Measurements from ENCODE around the gene NIPBL.
"Not testable (repeated sequence)": the region's sequence is repeated elsewhere in the genome, so short reads cannot be mapped to it uniquely, and the experiment has no call there.

Gene NIPBL

DNA sequence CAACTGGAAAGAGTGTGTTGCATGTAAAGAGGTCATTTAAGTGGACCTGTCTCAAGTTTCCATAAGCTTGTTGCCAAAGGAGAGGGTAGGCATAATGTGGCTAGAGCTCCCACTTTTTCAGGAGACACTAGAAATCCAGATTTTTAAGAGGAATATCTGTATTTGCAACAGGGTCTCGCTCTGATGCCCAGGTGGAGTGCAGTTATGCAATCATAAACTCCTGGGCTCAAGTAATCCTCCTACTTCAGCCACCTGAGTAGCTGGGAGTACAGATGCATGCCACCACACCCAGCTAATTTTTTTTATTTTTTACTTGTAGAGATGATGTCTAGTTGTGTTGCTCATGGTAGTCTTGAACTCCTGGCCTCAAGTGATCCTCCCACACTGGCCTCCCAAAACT, 183.5 kb downstream of the NIPBL start:
- DNase-seq (ENCODE audit: low spot score in 2 of 2) = no peak
- H3K9me3 ChIP-seq = no peaks in the 10 kb centered on the region
- no peaks in the 10 kb centered on the region for H3K4me1 ChIP-seq
- H3K27me3 ChIP-seq (ENCODE audit: low read depth) = no peaks in the 10 kb centered on the region
- H3K4me3 ChIP-seq = no peak overlapping the region
- H3K36me3 ChIP-seq (replicated peaks) = peaks cover 24% of the 10 kb centered on the region
- in situ Hi-C loops (cut with MboI; ENCODE audit: low sequenced_read_pairs) = no loop called here

DNA sequence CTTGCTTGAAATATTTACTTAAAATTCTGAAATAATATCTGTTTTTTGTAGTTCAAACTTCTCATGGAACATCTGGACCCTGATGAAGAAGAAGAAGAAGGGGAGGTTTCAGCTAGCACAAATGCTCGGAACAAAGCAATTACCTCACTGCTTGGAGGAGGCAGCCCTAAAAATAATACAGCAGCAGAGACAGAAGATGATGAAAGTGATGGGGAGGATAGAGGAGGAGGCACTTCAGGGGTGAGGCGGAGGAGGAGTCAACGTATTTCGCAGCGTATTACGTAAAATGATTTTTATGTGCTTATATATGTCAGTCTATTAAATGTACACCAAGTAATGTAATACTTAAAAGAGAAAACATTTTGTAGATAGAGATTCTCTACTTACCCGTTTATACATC, 187.2 kb downstream of the NIPBL start:
- Histone ChIP-seq H3K9me3 (no peaks in the 10 kb centered on the region), H3K4me1 (no peaks in the 10 kb centered on the region), H3K4me3 (no peak overlapping the region), H3K36me3 (replicated peaks) (peaks cover 24% of the 10 kb centered on the region), H3K27me3 (ENCODE audit: low read depth) (no peaks in the 10 kb centered on the region)
- in situ Hi-C loops (cut with MboI; ENCODE audit: low sequenced_read_pairs) = no loop called here
- DNase-seq (ENCODE audit: low spot score in 2 of 2) = no peak

DNA sequence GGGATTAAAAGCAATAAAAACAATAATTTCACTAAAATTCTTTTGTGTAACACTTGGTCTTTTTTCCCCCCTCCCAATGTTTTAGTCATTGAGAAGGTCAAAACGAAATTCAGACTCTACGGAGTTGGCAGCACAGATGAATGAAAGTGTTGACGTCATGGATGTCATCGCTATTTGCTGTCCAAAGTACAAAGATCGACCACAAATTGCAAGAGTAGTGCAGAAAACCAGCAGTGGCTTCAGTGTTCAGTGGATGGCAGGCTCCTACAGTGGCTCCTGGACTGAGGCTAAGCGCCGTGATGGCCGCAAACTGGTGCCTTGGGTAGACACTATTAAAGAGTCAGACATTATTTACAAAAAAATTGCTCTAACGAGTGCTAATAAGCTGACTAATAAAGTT, 187.9 kb downstream of the NIPBL start:
- no peak for DNase-seq (ENCODE audit: low spot score in 2 of 2)
- Histone ChIP-seq H3K9me3 (no peaks in the 10 kb centered on the region), H3K27me3 (ENCODE audit: low read depth) (no peaks in the 10 kb centered on the region), H3K4me1 (no peaks in the 10 kb centered on the region), H3K4me3 (no peak overlapping the region), H3K36me3 (replicated peaks) (peaks cover 18% of the 10 kb centered on the region)
- in situ Hi-C loops (cut with MboI; ENCODE audit: low sequenced_read_pairs) = no loop called here

DNA sequence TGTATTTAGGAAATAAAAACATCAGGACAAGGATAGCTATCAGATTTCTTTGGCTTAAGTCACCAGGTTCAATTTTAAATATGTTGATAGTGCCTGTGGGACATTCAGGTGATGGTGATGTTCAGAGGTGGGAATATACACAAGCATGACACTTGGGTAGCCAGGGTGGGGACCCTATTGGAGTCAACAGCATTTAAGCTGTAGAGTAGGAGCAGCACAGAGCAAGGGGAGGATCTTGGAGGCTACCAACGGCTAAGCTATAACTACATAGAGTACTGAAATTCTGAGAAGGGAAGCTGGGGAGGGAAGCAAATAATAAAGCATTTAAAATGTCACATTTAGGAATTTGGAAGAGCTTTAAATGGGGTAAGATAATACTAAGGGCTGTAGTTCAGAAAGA, 194.9 kb downstream of the NIPBL start:
- no peaks in the 10 kb centered on the region; the same call in 1 of the 2 replicates for H3K4me1 ChIP-seq
- no peak overlapping the region for H3K4me3 ChIP-seq
- H3K9me3 ChIP-seq = no peaks in the 10 kb centered on the region
- no peak for DNase-seq (ENCODE audit: low spot score in 2 of 2)
- in situ Hi-C loops (cut with MboI; ENCODE audit: low sequenced_read_pairs) = no loop called here
- H3K27me3 ChIP-seq (ENCODE audit: low read depth) = no peaks in the 10 kb centered on the region
- no peaks in the 10 kb centered on the region for H3K36me3 ChIP-seq (replicated peaks)

DNA sequence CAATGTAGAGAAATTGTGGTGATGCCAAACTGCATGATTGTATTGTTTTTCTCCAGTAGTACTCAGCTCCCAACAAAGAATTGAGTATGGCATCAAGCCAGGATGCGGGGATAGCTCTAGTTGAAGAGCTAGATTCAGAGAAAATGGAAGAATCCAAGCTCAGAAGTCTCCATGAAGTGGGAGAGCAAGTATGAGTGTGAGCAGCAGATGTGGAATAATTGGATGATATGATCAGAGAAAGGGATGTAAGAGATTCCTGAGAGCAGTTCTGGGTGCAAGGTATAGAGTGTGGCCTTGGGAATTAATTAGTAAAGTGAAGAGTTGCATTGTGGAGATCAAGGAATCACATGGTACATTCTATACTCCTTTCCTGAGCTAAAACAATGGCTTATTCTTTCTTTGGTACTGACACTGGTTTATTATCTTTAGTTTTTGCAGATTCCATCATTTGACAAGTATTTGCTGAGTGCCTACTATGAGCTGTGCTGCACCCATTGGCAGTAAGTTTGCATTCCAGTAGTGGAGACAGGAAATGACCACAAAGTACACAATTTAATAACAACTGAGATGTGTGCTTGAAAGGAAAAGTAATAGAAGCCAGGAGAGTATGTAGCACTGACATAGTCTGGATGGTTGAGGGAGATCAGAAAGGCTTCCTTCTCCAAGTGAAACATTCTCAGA, 195.5 kb downstream of the NIPBL start:
- Histone ChIP-seq H3K4me1 (no peaks in the 10 kb centered on the region; the same call in 1 of the 2 replicates), H3K4me3 (no peak overlapping the region), H3K9me3 (no peaks in the 10 kb centered on the region), H3K36me3 (replicated peaks) (no peaks in the 10 kb centered on the region), H3K27me3 (ENCODE audit: low read depth) (no peaks in the 10 kb centered on the region)
- in situ Hi-C loops (cut with MboI; ENCODE audit: low sequenced_read_pairs) = no loop called here
- DNase-seq (ENCODE audit: low spot score in 2 of 2) = no peak

DNA sequence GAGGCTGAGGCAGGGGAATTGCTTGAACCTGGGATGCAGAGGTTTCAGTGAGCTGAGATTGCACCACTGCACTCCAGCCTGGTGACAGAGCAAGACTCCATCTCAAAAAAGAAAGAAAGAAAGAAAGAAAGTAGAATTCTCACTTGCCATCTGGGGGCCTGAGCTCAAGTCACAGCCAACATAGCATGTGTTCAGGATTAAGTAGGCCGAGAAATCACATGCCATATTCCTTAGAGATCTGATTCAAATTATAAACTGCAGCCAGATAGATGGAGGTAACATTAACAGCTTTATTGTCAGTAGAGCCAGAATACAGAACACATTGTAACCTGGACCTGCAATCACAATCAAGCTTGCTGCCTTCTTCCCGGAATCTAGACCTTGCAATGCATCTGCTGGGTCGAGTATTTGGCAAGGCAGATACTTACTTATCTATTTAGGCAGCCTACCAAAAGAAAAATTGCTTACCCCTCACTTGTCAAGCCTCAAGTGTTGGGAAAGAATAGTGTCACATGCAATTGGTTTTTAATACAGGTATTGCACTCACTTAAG, 198.9 kb downstream of the NIPBL start:
- in situ Hi-C loops (cut with MboI; ENCODE audit: low sequenced_read_pairs) = no loop called here
- H3K4me1 ChIP-seq = no peaks in the 10 kb centered on the region; the same call in 1 of the 2 replicates

DNA sequence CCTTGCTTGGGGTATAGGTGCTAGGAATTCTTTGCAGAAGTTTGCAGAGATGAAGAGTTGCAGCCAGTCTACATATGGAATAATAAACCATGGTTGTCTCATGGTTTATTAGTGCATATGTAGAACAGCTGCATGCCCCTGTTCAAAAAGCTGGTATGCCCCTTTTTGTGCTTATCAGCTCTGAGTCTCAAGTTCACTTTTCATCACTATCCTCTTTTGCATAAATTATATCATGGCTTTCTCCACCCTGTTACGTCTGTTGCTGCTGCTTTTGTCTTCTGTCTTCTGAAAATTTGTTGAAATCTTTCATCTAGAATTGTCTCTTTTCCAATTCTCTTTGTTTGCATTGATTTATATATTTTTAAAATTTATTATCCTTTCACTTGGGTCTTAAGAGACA, 200.6 kb downstream of the NIPBL start:
- Histone ChIP-seq H3K36me3 (replicated peaks) (no peaks in the 10 kb centered on the region), H3K4me3 (no peak overlapping the region), H3K4me1 (no peaks in the 10 kb centered on the region), H3K27me3 (ENCODE audit: low read depth) (no peaks in the 10 kb centered on the region), H3K9me3 (no peaks in the 10 kb centered on the region)
- no peak for DNase-seq (ENCODE audit: low spot score in 2 of 2)
- in situ Hi-C loops (cut with MboI; ENCODE audit: low sequenced_read_pairs) = no loop called here

More for the DNA sequence above, 198.9 kb downstream of the NIPBL start:
- no peak overlapping the region for H3K4me3 ChIP-seq
- H3K27me3 ChIP-seq (ENCODE audit: low read depth) = no peaks in the 10 kb centered on the region
- no peaks in the 10 kb centered on the region for H3K9me3 ChIP-seq
- H3K36me3 ChIP-seq (replicated peaks) = no peaks in the 10 kb centered on the region
- no peak for DNase-seq (ENCODE audit: low spot score in 2 of 2)

DNA sequence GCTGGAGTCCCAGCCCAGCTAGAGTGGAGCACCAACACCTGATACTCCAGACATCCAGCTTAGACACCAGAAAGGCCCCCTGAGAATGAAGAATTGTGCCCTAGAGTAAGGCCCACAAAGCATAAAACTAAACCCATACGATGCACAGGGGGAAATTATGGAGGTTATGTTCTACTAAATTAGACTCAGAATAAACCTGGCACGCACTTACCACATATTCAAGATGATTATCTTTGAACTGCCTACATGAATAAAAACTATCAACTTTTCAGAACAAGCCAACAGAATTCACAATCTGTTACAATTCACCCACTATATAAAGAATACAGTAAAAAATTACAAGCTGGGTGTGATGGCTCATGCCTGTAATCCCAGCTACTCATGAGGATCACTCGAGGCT, 204.1 kb downstream of the NIPBL start:
- Histone ChIP-seq H3K4me3 (no peak overlapping the region), H3K27me3 (ENCODE audit: low read depth) (no peaks in the 10 kb centered on the region), H3K36me3 (replicated peaks) (no peaks in the 10 kb centered on the region), H3K4me1 (no peaks in the 10 kb centered on the region), H3K9me3 (no peaks in the 10 kb centered on the region)
- in situ Hi-C loops (cut with MboI; ENCODE audit: low sequenced_read_pairs) = no loop called here
- DNase-seq (ENCODE audit: low spot score in 2 of 2) = no peak

DNA sequence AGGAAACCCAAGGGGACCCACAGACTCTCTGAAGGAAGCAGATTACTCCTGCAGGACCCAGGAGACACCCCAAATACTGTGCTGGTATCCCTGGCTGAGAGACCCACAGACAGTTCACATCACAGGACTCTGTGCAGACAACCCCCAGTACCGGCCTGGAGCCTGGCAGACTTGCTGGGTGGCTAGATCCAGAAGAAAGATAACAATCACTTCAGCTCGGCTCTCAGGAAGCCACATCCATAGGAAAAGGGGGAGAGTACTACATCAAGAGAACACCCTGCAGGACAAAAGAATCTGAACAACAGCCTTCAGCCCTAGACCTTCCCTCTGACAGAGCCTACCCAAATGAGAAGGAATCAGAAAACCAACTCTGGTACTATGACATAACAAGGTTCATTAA, 206.4 kb downstream of the NIPBL start:
- in situ Hi-C loops (cut with MboI; ENCODE audit: low sequenced_read_pairs); H3K4me3 ChIP-seq; H3K36me3 ChIP-seq (replicated peaks); DNase-seq (ENCODE audit: low spot score in 2 of 2); H3K27me3 ChIP-seq (ENCODE audit: low read depth); H3K4me1 ChIP-seq; H3K9me3 ChIP-seq: not testable (repeated sequence)

DNA sequence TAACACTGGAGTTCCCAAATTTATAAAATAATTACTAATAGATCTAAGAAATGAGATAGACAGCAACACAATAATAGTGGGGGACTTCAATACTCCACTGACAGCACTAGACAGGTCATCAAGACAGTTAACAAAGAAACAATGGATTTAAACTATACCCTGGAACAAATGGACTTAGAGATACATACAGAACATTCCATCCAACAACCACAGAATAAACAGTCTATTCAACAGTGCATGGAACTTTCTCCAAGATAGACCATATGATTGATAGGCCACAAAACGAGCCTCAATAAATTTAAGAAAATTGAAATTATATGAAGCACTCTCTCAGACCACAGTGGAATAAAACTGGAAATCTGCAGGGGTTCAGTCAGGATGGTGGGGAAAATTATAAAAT, 209.5 kb downstream of the NIPBL start:
- H3K4me3 ChIP-seq; H3K27me3 ChIP-seq (ENCODE audit: low read depth): not testable (repeated sequence)

DNA sequence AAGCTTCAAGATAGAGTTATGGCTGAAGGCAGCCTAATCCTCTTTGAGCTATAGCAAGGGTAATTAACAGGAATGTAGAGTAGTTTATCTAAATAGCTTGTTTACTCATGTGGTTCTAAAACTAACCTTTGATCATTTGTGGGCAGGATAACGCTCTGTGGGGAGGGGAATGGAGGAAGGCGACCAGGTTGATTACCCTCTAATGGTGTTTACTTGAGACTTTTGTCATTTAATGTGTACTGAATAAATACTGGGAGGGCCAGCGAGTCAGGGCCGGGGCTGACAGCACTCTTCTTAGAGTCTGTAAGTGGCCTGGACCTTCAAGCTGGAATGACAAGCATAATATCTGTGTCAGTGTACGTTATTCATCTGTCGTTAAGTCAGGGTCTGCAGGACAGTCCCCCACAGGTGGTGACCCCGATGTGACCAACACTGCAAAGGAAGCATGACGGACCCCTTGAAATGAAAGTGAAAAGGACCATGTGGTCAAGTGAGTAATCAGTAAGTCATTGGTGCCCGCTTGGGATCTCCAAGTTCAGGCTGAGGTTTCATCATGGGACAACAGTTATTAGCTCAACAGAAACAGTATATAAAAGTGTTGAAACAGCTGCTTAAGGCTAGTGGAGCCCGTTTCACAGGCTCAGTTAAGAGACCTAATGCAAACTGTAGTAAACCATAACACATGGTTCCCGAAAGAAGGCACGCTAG, 210.1 kb downstream of the NIPBL start:
- in situ Hi-C loops (cut with MboI; ENCODE audit: low sequenced_read_pairs) = no loop called here
- DNase-seq (ENCODE audit: low spot score in 2 of 2) = no peak
- H3K36me3 ChIP-seq (replicated peaks) = no peaks in the 10 kb centered on the region
- H3K4me1 ChIP-seq = no peaks in the 10 kb centered on the region
- no peak overlapping the region for H3K4me3 ChIP-seq
- H3K9me3 ChIP-seq = no peaks in the 10 kb centered on the region
- no peaks in the 10 kb centered on the region for H3K27me3 ChIP-seq (ENCODE audit: low read depth)

More for the DNA sequence above, 209.5 kb downstream of the NIPBL start:
- H3K4me1 ChIP-seq; H3K9me3 ChIP-seq; in situ Hi-C loops (cut with MboI; ENCODE audit: low sequenced_read_pairs); DNase-seq (ENCODE audit: low spot score in 2 of 2); H3K36me3 ChIP-seq (replicated peaks): not testable (repeated sequence)

DNA sequence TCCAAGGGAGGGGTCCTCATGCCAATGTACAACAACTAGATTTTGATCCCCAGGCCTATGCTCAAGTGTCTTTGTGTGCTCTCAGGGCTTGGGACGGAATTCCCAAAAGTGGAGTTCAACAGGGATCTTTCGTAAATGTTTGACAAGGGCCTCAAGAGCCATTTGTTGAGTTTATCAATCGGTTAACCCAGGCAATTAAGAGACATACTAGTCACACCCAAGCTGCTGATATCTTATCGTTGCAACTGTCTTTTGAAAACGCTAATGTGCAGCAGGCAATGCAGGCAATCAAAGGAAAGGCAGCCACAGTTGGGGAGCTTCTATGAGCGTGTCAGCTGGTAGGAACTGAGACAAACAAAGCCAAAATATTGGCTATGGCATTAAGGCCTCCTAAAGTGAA, 211.4 kb downstream of the NIPBL start:
- Histone ChIP-seq H3K36me3 (replicated peaks) (no peaks in the 10 kb centered on the region), H3K4me1 (no peaks in the 10 kb centered on the region)
- in situ Hi-C loops (cut with MboI; ENCODE audit: low sequenced_read_pairs) = no loop called here

DNA sequence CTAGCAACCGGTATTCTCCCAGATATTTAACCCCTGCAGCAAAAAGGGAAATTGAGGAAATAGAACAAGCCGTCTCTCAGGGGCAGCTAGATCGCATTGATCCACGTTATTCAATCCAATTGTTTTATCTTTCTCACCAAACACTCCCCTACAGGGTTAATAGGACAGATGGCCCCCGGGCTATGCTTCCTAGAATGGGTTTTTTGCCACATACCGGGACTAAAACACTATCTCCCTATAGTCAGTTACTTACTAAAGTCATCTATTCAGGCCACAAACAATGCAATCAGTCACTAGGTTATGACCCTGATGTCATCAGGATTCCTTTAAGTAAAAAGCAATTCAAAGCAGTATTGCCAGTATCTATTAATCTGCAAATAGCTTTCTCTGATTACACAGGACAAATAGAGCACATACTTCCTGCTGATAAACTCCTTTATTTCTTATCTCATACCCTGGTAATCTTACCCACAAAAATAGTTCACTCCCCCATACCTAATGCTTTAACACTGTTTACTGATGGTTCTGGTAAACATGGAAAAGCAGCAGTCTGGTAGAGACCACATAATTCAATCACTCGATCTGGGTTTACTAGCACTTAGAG, 213.7 kb downstream of the NIPBL start:
- in situ Hi-C loops (cut with MboI; ENCODE audit: low sequenced_read_pairs) = no loop called here
- Histone ChIP-seq H3K27me3 (ENCODE audit: low read depth) (no peaks in the 10 kb centered on the region), H3K36me3 (replicated peaks) (no peaks in the 10 kb centered on the region), H3K9me3 (no peaks in the 10 kb centered on the region), H3K4me3 (no peak overlapping the region), H3K4me1 (no peaks in the 10 kb centered on the region)
- no peak for DNase-seq (ENCODE audit: low spot score in 2 of 2)

More for the DNA sequence above, 211.4 kb downstream of the NIPBL start:
- Histone ChIP-seq H3K9me3 (no peaks in the 10 kb centered on the region), H3K27me3 (ENCODE audit: low read depth) (no peaks in the 10 kb centered on the region), H3K4me3 (no peak overlapping the region)
- DNase-seq (ENCODE audit: low spot score in 2 of 2) = no peak

DNA sequence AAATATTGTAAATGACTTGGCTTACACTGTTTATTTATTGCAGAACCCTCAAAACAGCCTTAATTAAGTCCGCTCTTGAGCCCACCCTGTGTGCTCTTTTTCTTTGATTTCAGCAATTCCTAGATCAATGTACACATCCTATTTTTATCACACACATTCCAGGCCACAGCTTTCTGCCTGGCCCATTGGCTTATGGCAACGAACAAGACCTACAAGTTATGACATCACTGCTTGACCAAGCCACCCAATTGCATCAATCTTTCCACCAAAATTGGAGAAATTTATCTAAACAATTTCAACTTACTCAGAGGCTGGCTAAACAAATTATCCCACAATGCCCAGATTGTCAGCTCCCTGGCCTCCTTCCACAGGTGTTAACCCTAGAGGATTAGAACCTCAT, 214.2 kb downstream of the NIPBL start:
- in situ Hi-C loops (cut with MboI; ENCODE audit: low sequenced_read_pairs) = no loop called here
- no peak overlapping the region for H3K4me3 ChIP-seq
- no peaks in the 10 kb centered on the region for H3K4me1 ChIP-seq
- no peaks in the 10 kb centered on the region for H3K36me3 ChIP-seq (replicated peaks)
- no peak for DNase-seq (ENCODE audit: low spot score in 2 of 2)
- no peaks in the 10 kb centered on the region for H3K9me3 ChIP-seq
- no peaks in the 10 kb centered on the region for H3K27me3 ChIP-seq (ENCODE audit: low read depth)
